Colonic mucosa (tissue), 4 donors: ENCODE measurements around the gene TANC1. TPM values are rescaled to one million over a fixed set of nuclear protein-coding genes. Genes with fewer than 3 reads are reported as not detected.

Source experiments
- DNase-seq: peaks from one replicate; pipeline ENCODE4 v3.0.0-alpha.2; 2020
- H3K27ac ChIP-seq: fragments of 200-600 bp; one replicate; pipeline ENCODE4 v1.8.0; 2021
- H3K27me3 ChIP-seq: fragments of 200-600 bp; one replicate; pipeline ENCODE4 v1.8.0; 2021
- H3K36me3 ChIP-seq: fragments of 200-600 bp; one replicate; pipeline ENCODE4 v1.8.0; 2021
- H3K4me1 ChIP-seq: fragments of 200-600 bp; one replicate; pipeline ENCODE4 v1.8.0; 2021; ENCODE audit warnings: mild to moderate bottlenecking
- H3K4me3 ChIP-seq: fragments of 200-600 bp; one replicate; pipeline ENCODE4 v1.8.0; 2021
- H3K9ac ChIP-seq, 2 donors: one replicate each; pipeline ENCODE4 v1.7.0; 2013; ENCODE audit warnings: control low read depth in 2 of 2, low read depth in 2 of 2, low read length in 2 of 2
- H3K9me3 ChIP-seq: fragments of 200-600 bp; one replicate; pipeline ENCODE4 v1.8.0; 2021
- intact Hi-C: fragments of 100-400 bp; cut with DNase I; formaldehyde crosslinking; loops from one replicate; pipeline ENCODE4 v1.14.1; 2022
- total RNA-seq, 2 donors: library from RNA; stranded (reverse); fragmentation: NEBNext Ultra II Directional in 1 of 2; extraction: Animal tissue kit (Norgen Biotek cat#: 25700) in 1 of 2; gene quantifications; one replicate each; pipeline ENCODE4 v1.2.1, GENCODE V29; 2021
- TF ChIP-seq, protein P1 (sequence below): fragments of 200-600 bp; IDR thresholded peaks from one replicate; pipeline ENCODE4 v1.8.0; 2022; ENCODE audit warnings: antibody characterized with exemption, mild to moderate bottlenecking
- donor health status: healthy.
- donor health status: DM: no; HTN: no; CAD: no.
- donor health status: DM: no; HTN: no; CAD: no.

TANC1 gene
- total RNA-seq, 2 donors from 2014 or later: 28.3 to 32.7 TPM

DNA sequence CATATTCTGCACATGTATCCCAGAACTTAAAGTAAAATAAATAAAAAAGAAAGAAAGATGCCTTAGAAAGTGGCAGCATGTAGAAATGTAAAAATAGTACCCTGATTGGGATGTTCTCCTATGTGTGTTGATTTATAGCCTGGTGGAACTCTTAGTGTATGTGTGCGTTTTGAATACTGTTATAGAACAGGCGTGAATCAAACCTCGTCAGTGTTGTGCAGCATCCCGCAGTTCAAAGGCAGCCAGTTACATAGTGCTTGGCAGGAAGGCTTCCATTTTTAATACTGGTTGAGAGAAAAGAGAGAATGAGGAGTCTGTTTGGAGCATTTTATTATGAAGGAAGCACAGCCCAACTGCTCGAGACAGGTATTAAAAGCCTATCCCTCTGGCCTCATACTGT is 49.4 kb downstream of the TANC1 start:
- intact Hi-C loops: no loop called here
- TF ChIP-seq, protein P1, sequence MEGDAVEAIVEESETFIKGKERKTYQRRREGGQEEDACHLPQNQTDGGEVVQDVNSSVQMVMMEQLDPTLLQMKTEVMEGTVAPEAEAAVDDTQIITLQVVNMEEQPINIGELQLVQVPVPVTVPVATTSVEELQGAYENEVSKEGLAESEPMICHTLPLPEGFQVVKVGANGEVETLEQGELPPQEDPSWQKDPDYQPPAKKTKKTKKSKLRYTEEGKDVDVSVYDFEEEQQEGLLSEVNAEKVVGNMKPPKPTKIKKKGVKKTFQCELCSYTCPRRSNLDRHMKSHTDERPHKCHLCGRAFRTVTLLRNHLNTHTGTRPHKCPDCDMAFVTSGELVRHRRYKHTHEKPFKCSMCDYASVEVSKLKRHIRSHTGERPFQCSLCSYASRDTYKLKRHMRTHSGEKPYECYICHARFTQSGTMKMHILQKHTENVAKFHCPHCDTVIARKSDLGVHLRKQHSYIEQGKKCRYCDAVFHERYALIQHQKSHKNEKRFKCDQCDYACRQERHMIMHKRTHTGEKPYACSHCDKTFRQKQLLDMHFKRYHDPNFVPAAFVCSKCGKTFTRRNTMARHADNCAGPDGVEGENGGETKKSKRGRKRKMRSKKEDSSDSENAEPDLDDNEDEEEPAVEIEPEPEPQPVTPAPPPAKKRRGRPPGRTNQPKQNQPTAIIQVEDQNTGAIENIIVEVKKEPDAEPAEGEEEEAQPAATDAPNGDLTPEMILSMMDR: no peak
- no peak for DNase-seq

GRCh38 chr2:159019021-159019420 is 50.6 kb downstream of the TANC1 start:
- DNase-seq: no peak
- TF ChIP-seq, protein P1: no peak
- H3K9ac ChIP-seq: no peak overlapping the region
- H3K4me1 ChIP-seq: no peaks in the 10 kb centered on the region
- no peaks in the 10 kb centered on the region for H3K27me3 ChIP-seq
- no peaks in the 10 kb centered on the region for H3K9me3 ChIP-seq
- H3K27ac ChIP-seq: no peak overlapping the region
- intact Hi-C loops: no loop called here
- no peak overlapping the region for H3K4me3 ChIP-seq
- H3K36me3 ChIP-seq: no peaks in the 10 kb centered on the region

More for the DNA sequence above, 49.4 kb downstream of the TANC1 start:
- Histone ChIP-seq H3K9ac (no peak overlapping the region), H3K27me3 (no peaks in the 10 kb centered on the region), H3K4me3 (no peak overlapping the region), H3K36me3 (no peaks in the 10 kb centered on the region), H3K9me3 (no peaks in the 10 kb centered on the region), H3K4me1 (no peaks in the 10 kb centered on the region), H3K27ac (no peak overlapping the region)

DNA sequence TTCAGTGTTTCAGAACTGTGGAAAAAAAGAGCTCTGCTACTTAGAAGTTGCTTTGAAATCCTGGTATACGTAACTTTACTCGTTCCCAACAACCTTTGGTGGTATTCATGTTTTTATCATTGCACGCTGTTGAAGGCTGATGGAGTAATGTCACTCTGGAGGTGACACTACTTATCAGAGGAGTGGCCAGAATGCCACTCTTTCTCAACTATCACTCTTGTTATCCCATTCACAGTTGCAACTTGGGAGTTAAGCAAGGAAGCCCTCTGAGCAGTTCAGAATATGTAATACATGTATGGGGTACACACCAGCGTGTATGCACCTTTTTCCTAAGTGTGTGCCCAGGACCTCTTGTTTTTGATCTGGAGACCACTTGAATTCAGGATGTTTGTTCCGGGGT is 53.6 kb downstream of the TANC1 start:
- no peak overlapping the region for H3K4me3 ChIP-seq
- H3K9ac ChIP-seq: no peak overlapping the region
- DNase-seq: no peak
- no peaks in the 10 kb centered on the region for H3K9me3 ChIP-seq
- intact Hi-C loops: no loop called here
- no peaks in the 10 kb centered on the region for H3K36me3 ChIP-seq
- H3K27me3 ChIP-seq: no peaks in the 10 kb centered on the region
- TF ChIP-seq, protein P1: no peak
- H3K27ac ChIP-seq: no peak overlapping the region
- no peaks in the 10 kb centered on the region for H3K4me1 ChIP-seq

- intact Hi-C loops: no loop called here
- TF ChIP-seq, protein P1: no peak
- H3K4me3 ChIP-seq: no peak overlapping the region
- H3K4me1 ChIP-seq: no peaks in the 10 kb centered on the region
- H3K36me3 ChIP-seq: no peaks in the 10 kb centered on the region
- H3K27me3 ChIP-seq: no peaks in the 10 kb centered on the region
- H3K9ac ChIP-seq: no peak overlapping the region
- no peaks in the 10 kb centered on the region for H3K9me3 ChIP-seq
- DNase-seq: no peak
- no peak overlapping the region for H3K27ac ChIP-seq
These were observed 57.7 kb downstream of the TANC1 start for GRCh38 chr2:159026170-159026569.

DNA sequence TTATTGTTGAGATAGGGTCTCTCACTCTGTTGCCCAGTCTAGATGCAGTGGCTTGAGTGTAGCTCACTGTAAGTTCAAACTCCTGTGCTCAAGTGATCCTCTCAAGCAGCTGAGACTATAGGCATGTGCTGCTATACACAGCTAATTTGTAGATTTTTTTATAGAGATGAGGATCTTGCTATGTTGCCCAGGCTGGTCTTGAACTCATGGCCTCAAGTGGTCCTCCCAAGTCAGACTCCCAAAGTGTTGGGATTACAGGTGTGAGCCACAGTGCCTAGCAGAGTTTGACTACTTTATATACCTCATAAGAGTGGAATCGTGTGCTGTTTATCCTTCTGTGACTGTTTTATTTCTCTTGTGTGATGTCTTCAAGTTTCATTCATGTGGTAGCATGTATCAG is 60.3 kb downstream of the TANC1 start:
- H3K4me1 ChIP-seq: no peaks in the 10 kb centered on the region
- TF ChIP-seq, protein P1: no peak
- H3K4me3 ChIP-seq: no peak overlapping the region
- intact Hi-C loops: no loop called here
- no peak for DNase-seq
- no peak overlapping the region for H3K27ac ChIP-seq
- H3K9ac ChIP-seq: no peak overlapping the region
- no peaks in the 10 kb centered on the region for H3K9me3 ChIP-seq
- no peaks in the 10 kb centered on the region for H3K27me3 ChIP-seq
- no peaks in the 10 kb centered on the region for H3K36me3 ChIP-seq

DNA sequence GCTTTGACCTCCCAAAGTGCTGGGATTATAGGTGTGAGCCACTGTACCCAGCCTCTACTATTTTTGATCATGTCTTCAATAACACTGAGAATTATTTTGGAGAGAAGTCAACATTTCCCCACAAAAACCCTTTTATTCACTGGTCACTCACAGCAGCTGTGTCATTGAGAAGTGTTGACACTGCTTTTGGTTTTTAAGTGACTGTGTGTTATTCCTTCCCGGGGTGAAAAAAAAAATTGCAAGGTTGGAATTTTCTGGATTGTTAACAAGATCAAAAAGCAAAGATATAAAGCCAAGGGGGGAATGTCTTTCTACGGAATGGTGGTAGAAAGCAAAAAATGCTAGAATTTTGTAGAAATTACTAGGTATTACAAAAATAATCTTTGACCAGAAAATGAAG is 61.5 kb downstream of the TANC1 start:
- no peaks in the 10 kb centered on the region for H3K9me3 ChIP-seq
- no peaks in the 10 kb centered on the region for H3K27me3 ChIP-seq
- DNase-seq: no peak
- H3K9ac ChIP-seq: no peak overlapping the region
- no peak overlapping the region for H3K4me3 ChIP-seq
- H3K4me1 ChIP-seq: no peaks in the 10 kb centered on the region
- H3K27ac ChIP-seq: peak overlapping the region; percentile 50
- H3K36me3 ChIP-seq: no peaks in the 10 kb centered on the region
- TF ChIP-seq, protein P1: no peak
- intact Hi-C loops: no loop called here
